Lower leg skin (tissue), 3 donors: ENCODE results near the gene MRPL39.

ENCODE experiments used
- POLR2A ChIP-seq, 2 donors: fragments of 450-650 bp; IDR thresholded peaks; one replicate each; pipeline ENCODE4 v1.6.1; 2016 to 2017; ENCODE audit warnings: antibody characterized with exemption in 2 of 2, mild to moderate bottlenecking in 1 of 2, moderate library complexity in 1 of 2
- TF ChIP-seq, protein P1 (sequence below), 3 donors: fragments of 450-650 bp; IDR thresholded peaks; one replicate each; pipeline ENCODE4 v1.5.1; 2016; ENCODE audit warnings: antibody characterized with exemption in 3 of 3, mild to moderate bottlenecking in 3 of 3, moderate library complexity in 2 of 3

- TF ChIP-seq POLR2A (IDR thresholded peaks at IDR 0.05) = no peak
- TF ChIP-seq, protein P1, sequence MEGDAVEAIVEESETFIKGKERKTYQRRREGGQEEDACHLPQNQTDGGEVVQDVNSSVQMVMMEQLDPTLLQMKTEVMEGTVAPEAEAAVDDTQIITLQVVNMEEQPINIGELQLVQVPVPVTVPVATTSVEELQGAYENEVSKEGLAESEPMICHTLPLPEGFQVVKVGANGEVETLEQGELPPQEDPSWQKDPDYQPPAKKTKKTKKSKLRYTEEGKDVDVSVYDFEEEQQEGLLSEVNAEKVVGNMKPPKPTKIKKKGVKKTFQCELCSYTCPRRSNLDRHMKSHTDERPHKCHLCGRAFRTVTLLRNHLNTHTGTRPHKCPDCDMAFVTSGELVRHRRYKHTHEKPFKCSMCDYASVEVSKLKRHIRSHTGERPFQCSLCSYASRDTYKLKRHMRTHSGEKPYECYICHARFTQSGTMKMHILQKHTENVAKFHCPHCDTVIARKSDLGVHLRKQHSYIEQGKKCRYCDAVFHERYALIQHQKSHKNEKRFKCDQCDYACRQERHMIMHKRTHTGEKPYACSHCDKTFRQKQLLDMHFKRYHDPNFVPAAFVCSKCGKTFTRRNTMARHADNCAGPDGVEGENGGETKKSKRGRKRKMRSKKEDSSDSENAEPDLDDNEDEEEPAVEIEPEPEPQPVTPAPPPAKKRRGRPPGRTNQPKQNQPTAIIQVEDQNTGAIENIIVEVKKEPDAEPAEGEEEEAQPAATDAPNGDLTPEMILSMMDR (IDR thresholded peaks at IDR 0.05) = no peak
Observed at GRCh38 chr21:25573409-25574206, 33.7 kb downstream of the MRPL39 start.
